HG03135 (cell line): ENCODE measurements around the gene SERTAD4.

Experiments used
- ATAC-seq: cut with Tn5 transposase; IDR thresholded peaks from one replicate; pipeline ENCODE4 v1.9.1; 2021; ENCODE audit warnings: mild to moderate bottlenecking, moderate library complexity; ENCODE audit not compliant: unreplicated experiment

Gene SERTAD4

DNA sequence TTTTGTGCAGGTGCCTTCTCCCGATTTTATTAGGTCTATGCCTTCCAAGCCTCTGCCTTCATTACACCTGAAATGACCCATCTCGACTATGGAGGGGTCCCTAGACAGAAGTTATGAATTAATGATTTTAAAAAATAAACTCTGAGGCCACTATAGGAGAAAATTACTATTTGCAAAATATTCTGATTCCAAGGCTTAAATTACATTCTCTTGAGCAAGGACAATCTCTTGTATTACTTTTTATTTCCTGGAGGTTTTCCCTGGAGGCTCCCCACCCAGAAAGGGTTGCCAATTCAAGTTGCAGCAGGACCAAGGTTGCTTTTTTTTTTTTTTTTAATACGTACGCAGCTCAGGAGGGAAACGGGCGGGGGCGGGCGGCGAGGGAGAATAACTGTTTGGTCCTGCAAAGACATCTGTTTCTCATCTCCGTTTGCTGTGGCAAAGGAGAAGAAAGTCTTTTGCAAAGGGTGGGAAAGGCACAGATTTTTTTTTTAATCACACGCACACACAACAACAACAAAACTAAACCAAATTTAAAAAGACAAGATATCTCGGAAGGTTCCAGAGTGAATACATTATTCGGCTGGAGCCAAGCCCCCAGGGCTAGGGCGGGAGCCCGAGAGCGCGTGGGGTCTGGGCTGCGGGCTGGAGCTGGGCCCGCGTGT is 618 bp upstream of the SERTAD4 start:
- ATAC-seq: no peak

DNA sequence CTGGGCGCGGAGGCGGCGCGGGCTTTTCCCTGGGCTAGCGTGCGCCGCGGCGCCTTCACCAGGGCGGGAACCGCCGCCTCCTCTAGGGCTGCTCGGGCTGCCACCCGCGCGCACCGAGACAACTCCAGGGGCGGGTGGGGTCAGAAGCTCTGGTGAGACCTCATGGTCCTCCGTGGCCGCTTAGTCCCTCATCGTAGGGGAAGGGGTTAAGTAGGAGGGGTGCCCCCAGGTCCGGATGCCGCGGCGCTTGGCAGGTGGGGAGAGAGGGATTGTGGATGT is 559 bp downstream of the SERTAD4 start:
- no peak for ATAC-seq

GRCh38 chr1:210233495-210234328 is 1.1 kb downstream of the SERTAD4 start:
- no peak for ATAC-seq

GRCh38 chr1:210234329-210234757 is 1.7 kb downstream of the SERTAD4 start:
- ATAC-seq: no peak

DNA sequence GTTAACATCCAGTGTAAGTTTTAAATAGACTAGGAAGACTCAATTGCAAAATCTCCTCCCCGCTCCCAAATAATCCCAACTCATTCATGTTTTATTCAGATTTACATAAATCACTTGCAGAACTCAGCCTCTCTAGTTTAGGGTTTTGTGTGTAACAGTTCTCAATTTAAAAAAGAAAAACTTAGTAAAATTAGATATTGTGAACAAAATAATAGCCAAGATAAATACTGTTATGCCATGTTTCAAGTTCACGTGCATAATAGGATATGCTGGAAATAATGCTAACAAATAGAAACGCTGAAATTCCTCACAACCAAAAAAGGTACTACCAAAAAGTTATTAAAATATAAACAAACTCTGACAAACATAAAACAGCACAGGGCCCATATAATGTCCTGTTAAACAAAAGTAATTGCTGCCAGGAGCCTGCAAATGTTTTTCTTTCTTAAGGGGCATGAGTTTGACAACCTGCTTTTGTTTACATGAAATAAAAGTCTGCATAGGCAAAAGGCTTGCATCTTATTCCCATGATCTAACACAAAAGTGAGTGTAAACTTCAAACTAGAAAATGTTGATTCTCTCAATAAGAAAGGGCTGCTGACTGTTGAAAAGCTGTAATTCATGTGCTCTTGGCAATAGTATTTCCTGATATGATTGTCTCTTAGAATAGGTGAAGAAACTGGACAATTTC is 2.9 kb downstream of the SERTAD4 start:
- ATAC-seq: no peak

GRCh38 chr1:210236386-210236839 is 3.8 kb downstream of the SERTAD4 start:
- ATAC-seq: no peak

GRCh38 chr1:210236840-210237409 is 4.3 kb downstream of the SERTAD4 start:
- no peak for ATAC-seq

GRCh38 chr1:210237479-210237878 is 4.9 kb downstream of the SERTAD4 start:
- no peak for ATAC-seq

DNA sequence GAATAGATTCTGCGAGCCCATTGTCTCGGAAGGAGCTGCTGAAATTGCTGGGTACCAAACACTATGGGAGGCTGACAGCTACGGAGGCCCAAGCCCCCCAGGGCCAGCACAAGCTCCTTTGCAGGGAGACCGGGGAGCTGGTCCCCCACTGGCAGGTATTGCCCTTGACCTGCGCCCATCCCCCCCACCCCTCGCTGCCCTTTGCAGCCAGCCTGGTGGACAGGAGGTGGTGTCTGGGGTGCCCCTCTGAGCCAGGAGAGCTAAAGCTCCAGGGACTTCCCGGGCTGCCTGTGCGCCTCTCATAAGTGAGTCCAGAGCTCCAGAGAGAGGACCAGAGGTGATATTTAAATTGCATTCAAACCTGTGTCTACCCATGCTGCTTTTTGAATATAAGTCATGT is 5.4 kb downstream of the SERTAD4 start:
- no peak for ATAC-seq

DNA sequence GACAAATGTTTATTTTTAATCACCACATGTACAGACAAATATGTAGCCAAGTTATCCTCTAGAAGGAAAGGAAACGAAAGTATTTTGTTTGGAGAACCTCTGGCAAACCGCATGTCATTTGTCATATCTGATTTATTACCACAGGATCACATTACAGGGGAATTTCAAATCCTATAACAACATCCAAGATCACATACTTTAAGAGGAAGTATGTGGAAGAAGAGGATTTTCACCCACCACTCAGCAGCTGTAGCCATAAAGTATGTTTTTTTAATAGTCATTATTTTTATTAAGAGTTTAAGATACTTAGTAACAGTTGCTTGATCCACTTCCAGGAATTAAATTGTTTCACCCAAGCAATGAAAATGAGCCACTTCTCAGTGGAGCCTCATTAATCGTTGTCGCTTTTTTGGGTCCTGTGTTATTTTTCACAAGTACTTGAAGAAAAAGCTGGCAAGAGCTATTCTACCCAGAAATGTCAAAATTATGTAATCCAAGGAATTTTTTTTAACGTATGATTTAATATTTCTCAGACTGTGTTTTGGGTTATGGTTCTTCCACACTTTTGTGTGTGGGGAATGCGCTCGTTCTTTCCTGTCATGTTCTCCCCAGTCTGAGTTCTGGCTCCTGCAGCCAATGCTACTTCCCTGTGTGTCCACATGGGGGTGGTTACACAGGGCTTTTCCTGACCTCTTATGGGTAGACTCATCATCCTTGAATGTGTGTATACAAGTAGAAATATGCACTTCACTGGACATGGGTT is 6.9 kb downstream of the SERTAD4 start:
- ATAC-seq: no peak

DNA sequence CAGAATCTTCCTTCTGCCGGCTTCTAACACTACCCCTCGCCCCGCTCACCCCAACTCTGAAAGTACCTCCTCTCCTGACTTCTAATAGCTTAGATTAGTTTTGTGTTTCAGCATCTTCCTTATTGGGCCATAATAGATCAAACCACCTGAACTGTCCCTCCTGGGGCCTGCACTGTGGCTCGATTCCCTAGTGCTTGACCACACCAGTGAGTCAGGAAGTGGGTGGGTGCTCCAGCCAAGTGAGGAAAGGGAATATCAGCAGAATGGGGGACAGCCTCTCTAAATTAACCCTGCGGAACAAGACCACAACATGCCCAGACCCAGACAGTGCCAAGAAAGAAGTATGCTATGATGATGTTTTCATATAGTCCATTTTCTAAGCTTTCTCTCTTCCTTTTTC is 8.5 kb downstream of the SERTAD4 start:
- no peak for ATAC-seq

- ATAC-seq: no peak
Measured at GRCh38 chr1:210244746-210245367, 12.3 kb downstream of the SERTAD4 start.

GRCh38 chr1:210246447-210246846 is 13.9 kb downstream of the SERTAD4 start:
- no peak for ATAC-seq

GRCh38 chr1:210248341-210248740 is 15.7 kb downstream of the SERTAD4 start:
- ATAC-seq: no peak

DNA sequence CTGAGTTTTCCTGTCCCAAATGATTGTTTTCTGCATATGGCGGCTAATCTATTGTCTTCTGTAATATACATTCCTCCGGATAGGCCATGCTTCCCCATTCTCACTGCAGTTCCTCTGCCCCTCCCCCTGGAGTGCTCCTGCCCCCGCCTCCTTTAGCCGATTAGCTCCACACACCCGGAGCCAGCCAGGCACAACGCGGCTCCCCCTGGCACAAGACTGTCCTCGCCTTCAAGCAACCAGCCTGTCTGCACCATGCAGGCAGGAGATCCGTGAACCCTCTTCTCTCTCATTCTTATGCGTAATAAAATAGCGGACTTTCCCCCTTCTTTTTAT is 18.0 kb downstream of the SERTAD4 start:
- ATAC-seq: no peak

GRCh38 chr1:210250998-210251679 is 18.5 kb downstream of the SERTAD4 start:
- no peak for ATAC-seq

GRCh38 chr1:210251680-210252490 is 19.3 kb downstream of the SERTAD4 start:
- ATAC-seq: no peak

DNA sequence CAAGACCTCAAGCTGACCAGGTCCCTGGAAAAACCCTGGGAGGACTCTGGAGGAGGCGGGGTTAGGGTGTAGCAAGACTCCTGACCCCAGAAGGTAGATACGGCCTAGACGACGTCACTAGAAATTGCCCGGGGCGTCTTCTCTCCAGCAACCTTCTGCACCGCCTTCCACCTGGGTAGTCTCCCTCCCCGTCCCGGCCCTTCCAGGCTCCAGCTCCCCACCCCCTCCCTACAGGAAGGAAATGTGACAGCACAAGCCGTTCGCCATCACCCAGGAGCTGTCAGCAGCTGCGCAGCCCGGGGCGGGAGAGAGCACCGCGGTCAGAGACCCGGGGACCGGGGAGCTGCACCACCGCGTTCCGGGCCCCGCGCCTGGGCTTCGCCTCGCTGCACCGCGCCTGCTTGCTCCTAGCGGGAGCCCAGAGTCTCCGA is 20.0 kb downstream of the SERTAD4 start:
- ATAC-seq: no peak

DNA sequence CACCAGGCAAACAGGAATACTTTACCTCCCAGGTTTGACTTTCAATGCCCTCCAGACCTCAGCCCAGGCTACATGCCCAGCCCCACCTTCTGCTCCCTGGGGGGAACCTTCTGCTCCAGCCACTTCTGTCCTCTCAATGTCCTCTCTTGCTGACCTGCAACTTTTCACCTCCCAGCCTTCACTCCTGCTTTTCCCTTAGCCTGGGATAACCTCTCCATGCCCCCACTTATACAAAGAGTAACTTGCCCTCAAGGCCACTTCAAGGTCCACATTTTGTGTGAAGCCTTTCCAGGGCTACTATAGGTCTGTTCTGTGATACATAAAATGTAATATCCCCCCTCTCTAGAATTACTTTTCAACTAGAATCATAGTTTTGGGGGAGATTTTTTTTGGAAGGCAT is 21.7 kb downstream of the SERTAD4 start:
- no peak for ATAC-seq
